Ishikawa (cell line): ENCODE data around the gene RELN.

Experiments used
- CEBPB ChIP-seq: IDR thresholded peaks from 2 replicates; pipeline ENCODE4 v1.6.1; 2012
- CREB1 ChIP-seq: IDR thresholded peaks from 2 replicates; pipeline ENCODE4 v1.6.1; 2012; ENCODE audit warnings: low read depth
- EGR1 ChIP-seq: IDR thresholded peaks from 2 replicates; pipeline ENCODE4 v1.6.1; 2012
- EP300 ChIP-seq: IDR thresholded peaks from 2 replicates; pipeline ENCODE4 v1.6.1; 2012; ENCODE audit warnings: borderline replicate concordance
- FOXM1 ChIP-seq: IDR thresholded peaks from 2 replicates; pipeline ENCODE4 v1.6.1; 2012; ENCODE audit warnings: low read depth, borderline replicate concordance
- NFIC ChIP-seq: IDR thresholded peaks from 2 replicates; pipeline ENCODE4 v1.6.1; 2012
- RAD21 ChIP-seq: IDR thresholded peaks from 2 replicates; pipeline ENCODE4 v1.6.1; 2012; ENCODE audit warnings: low read depth
- TAF1 ChIP-seq: IDR thresholded peaks from 2 replicates; pipeline ENCODE4 v1.6.1; 2012; ENCODE audit warnings: low read depth, mild to moderate bottlenecking
- TCF12 ChIP-seq: IDR thresholded peaks from 2 replicates; pipeline ENCODE4 v1.6.1; 2012; ENCODE audit warnings: low read depth
- TEAD4 ChIP-seq: IDR thresholded peaks from 2 replicates; pipeline ENCODE4 v1.6.1; 2012
- YY1 ChIP-seq: IDR thresholded peaks from 2 replicates; pipeline ENCODE4 v1.6.1; 2012; ENCODE audit warnings: low read depth
- ZBTB7A ChIP-seq: IDR thresholded peaks from 2 replicates; pipeline ENCODE4 v1.6.1; 2012; ENCODE audit warnings: low read depth
- TF ChIP-seq, protein P1 (sequence below): IDR thresholded peaks from 2 replicates; pipeline ENCODE4 v1.6.1; 2012
- TF ChIP-seq, protein P2 (sequence below): IDR thresholded peaks from 2 replicates; pipeline ENCODE4 v1.6.1; 2012
- TF ChIP-seq, protein P3 (sequence below): IDR thresholded peaks from 2 replicates; pipeline ENCODE4 v1.6.1; 2012; ENCODE audit warnings: low read depth, mild to moderate bottlenecking

RELN gene

DNA sequence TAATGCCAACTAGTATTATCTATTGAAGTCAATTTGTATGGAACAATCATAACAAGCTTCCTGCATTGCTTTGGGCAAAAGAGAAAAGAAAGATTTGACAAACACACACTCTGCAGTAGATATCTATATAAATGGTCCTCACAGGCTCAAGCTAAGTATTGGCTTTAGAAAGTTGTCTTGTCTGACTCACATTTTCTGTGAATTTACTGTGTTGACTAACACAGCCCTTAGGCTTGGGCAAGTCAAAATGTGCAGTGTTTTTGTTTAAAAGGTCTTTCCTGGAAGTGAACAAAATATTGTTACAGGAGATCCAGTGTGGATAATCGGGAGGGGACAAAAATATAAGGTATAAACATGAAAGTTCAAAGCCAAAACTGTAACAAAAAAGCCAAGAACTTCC, 194.4 kb downstream of the RELN start:
- TF ChIP-seq CEBPB (no peak), RAD21 (no peak), EGR1 (no peak)

DNA sequence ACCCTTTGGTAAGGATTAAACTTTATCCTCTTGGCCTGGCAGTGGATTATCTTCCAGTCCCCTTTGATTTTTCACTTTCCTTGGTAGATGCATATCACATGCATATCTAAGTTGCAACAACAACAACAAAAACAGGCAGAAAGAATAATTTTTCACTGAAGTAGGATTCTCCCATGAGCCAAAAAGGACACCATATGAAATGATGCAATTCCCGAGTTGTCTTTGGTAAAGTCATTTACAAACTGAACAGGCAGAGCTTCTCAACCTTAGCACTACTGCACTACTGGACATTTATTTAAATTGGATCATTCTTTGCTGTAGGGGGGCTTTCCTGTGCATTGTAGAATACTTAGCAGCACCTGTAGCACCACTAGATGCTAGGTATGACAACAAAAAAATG, 195.0 kb downstream of the RELN start:
- TF ChIP-seq RAD21 = no peak
- no peak for TF ChIP-seq YY1
- TF ChIP-seq, protein P1, sequence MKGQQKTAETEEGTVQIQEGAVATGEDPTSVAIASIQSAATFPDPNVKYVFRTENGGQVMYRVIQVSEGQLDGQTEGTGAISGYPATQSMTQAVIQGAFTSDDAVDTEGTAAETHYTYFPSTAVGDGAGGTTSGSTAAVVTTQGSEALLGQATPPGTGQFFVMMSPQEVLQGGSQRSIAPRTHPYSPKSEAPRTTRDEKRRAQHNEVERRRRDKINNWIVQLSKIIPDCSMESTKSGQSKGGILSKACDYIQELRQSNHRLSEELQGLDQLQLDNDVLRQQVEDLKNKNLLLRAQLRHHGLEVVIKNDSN = no peak
- no peak for TF ChIP-seq ZBTB7A
- no peak for TF ChIP-seq NFIC
- no peak for TF ChIP-seq TAF1

DNA sequence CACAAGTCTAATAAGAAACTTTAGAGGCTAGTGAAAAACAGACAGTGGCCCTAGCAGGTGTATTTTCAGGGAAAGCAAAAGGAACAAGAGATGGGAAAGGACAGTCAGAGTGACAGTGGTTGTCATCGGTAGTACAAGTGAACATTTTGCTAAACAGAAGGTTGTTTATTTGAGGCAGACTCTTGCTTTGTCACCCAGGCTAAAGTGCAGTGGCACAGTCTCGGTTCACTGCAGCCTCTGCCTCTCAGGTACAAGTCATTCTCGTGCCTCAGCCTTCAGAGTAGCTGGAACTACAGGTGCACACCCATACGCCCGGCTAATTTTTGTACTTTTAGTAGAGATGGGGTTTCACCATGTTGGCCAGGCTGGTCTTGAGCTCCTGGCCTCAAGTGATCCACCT, 195.8 kb downstream of the RELN start:
- TF ChIP-seq FOXM1 (no peak), EP300 (no peak), RAD21 (no peak), TEAD4 (no peak), YY1 (no peak), CEBPB (no peak), NFIC (no peak), TAF1 (no peak), TCF12 (no peak), ZBTB7A (no peak), CREB1 (no peak), EGR1 (no peak)
- TF ChIP-seq, protein P2, sequence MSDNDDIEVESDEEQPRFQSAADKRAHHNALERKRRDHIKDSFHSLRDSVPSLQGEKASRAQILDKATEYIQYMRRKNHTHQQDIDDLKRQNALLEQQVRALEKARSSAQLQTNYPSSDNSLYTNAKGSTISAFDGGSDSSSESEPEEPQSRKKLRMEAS = no peak
- TF ChIP-seq, protein P3, sequence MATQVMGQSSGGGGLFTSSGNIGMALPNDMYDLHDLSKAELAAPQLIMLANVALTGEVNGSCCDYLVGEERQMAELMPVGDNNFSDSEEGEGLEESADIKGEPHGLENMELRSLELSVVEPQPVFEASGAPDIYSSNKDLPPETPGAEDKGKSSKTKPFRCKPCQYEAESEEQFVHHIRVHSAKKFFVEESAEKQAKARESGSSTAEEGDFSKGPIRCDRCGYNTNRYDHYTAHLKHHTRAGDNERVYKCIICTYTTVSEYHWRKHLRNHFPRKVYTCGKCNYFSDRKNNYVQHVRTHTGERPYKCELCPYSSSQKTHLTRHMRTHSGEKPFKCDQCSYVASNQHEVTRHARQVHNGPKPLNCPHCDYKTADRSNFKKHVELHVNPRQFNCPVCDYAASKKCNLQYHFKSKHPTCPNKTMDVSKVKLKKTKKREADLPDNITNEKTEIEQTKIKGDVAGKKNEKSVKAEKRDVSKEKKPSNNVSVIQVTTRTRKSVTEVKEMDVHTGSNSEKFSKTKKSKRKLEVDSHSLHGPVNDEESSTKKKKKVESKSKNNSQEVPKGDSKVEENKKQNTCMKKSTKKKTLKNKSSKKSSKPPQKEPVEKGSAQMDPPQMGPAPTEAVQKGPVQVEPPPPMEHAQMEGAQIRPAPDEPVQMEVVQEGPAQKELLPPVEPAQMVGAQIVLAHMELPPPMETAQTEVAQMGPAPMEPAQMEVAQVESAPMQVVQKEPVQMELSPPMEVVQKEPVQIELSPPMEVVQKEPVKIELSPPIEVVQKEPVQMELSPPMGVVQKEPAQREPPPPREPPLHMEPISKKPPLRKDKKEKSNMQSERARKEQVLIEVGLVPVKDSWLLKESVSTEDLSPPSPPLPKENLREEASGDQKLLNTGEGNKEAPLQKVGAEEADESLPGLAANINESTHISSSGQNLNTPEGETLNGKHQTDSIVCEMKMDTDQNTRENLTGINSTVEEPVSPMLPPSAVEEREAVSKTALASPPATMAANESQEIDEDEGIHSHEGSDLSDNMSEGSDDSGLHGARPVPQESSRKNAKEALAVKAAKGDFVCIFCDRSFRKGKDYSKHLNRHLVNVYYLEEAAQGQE = no peak
- TF ChIP-seq, protein P1 = no peak

DNA sequence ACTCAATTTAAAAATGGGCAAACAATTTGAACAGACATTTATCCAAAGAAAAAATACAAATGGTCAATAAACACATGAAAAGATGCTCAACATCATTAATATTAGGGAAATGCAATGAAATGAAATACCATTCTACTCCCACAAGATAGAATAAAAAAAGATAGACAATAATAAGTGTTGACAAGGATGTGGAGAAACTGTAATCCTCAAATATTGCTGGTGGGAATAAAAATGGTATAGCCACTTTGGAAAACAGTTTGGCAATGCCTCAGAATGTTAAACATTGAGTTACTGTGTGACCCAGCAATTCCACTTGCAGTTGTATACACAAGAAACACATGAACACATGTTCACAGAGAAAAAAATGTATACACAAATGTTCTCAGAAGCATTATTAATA, 197.6 kb downstream of the RELN start:
- TF ChIP-seq TEAD4 = no peak
- no peak for TF ChIP-seq CEBPB
- TF ChIP-seq TCF12 = no peak
- no peak for TF ChIP-seq RAD21
- no peak for TF ChIP-seq YY1
- TF ChIP-seq EGR1 = no peak
- TF ChIP-seq NFIC = no peak
- TF ChIP-seq, protein P1 = no peak
- TF ChIP-seq ZBTB7A = no peak
- no peak for TF ChIP-seq EP300
- no peak for TF ChIP-seq FOXM1
- TF ChIP-seq, protein P3 = no peak
- no peak for TF ChIP-seq TAF1
- no peak for TF ChIP-seq CREB1
- TF ChIP-seq, protein P2 = no peak

DNA sequence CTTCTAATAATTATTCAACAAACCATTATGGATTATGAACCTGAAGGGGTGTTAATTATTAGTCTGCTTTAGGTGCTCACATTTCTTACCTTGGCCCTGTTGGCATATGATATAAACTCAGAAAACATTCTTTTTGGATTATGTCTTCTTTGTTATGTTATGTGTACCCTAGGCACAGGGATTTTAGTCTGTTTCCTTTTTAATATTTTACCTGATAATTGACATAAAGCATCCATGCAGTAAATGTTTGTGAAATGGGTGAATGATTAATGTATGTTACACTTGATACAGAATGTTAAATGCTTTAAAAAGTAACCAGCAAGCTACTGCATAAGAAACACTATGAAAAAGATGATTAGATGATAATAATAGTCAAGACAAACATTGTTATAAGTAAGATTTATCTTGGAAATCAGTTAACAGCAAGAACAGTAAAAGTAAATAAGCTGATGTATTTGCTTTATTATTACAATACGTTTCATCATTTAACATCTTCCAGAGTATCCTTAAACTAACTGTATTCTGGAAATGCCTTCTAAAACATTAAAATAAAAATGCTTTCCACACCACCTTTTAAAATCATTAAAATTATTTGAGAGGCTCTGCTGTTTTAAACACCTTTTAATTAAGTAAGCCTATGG, 204.7 kb downstream of the RELN start:
- TF ChIP-seq ZBTB7A (no peak), CREB1 (no peak), RAD21 (no peak), CEBPB (no peak), TCF12 (no peak), EP300 (no peak), EGR1 (no peak), YY1 (no peak), TAF1 (no peak)
- TF ChIP-seq, protein P1 = no peak
